ENCODE data around the gene DOCK3.
"Not testable (repeated sequence)": the region's sequence is repeated elsewhere in the genome, so short reads cannot be mapped to it uniquely, and the experiment has no call there.

The DOCK3 gene

GRCh38 chr3:50786631-50787030, 111.9 kb downstream of the DOCK3 start:
- TF ChIP-seq CTCF (IDR thresholded peaks at IDR 0.05; ENCODE audit: borderline replicate concordance, control extremely low read depth, extremely low read depth, insufficient read depth, missing control alignments): no peak
- in situ Hi-C loops (cut with MboI; ENCODE audit: low sequenced_read_pairs, unreplicated experiment): no loop called here

GRCh38 chr3:50790894-50791293, 116.2 kb downstream of the DOCK3 start:
- in situ Hi-C loops (cut with MboI; ENCODE audit: low sequenced_read_pairs, unreplicated experiment); DNase-seq (ENCODE audit: low spot score): not testable (repeated sequence)

More at GRCh38 chr3:50786631-50787030, 111.9 kb downstream of the DOCK3 start:
- no peak for DNase-seq (ENCODE audit: low spot score)

- no peak for DNase-seq (ENCODE audit: low spot score)
- in situ Hi-C loops (cut with MboI; ENCODE audit: low sequenced_read_pairs, unreplicated experiment): no loop called here
- no peak for TF ChIP-seq CTCF (IDR thresholded peaks at IDR 0.05; ENCODE audit: borderline replicate concordance, control extremely low read depth, extremely low read depth, insufficient read depth, missing control alignments)
These were observed 117.8 kb downstream of the DOCK3 start for GRCh38 chr3:50792568-50792967.

GRCh38 chr3:50803805-50804204, 129.1 kb downstream of the DOCK3 start:
- in situ Hi-C loops (cut with MboI; ENCODE audit: low sequenced_read_pairs, unreplicated experiment); DNase-seq (ENCODE audit: low spot score): not testable (repeated sequence)

GRCh38 chr3:50804376-50804775, 129.6 kb downstream of the DOCK3 start:
- in situ Hi-C loops (cut with MboI; ENCODE audit: low sequenced_read_pairs, unreplicated experiment); DNase-seq (ENCODE audit: low spot score): not testable (repeated sequence)

- TF ChIP-seq CTCF (IDR thresholded peaks at IDR 0.05; ENCODE audit: borderline replicate concordance, control extremely low read depth, extremely low read depth, insufficient read depth, missing control alignments): no peak
- in situ Hi-C loops (cut with MboI; ENCODE audit: low sequenced_read_pairs, unreplicated experiment): no loop called here
- DNase-seq (ENCODE audit: low spot score): no peak
These were observed 130.6 kb downstream of the DOCK3 start for GRCh38 chr3:50805321-50805720.

GRCh38 chr3:50806031-50806430, 131.3 kb downstream of the DOCK3 start:
- DNase-seq (ENCODE audit: low spot score): no peak
- no peak for TF ChIP-seq CTCF (IDR thresholded peaks at IDR 0.05; ENCODE audit: borderline replicate concordance, control extremely low read depth, extremely low read depth, insufficient read depth, missing control alignments)
- in situ Hi-C loops (cut with MboI; ENCODE audit: low sequenced_read_pairs, unreplicated experiment): no loop called here

GRCh38 chr3:50806806-50807205, 132.1 kb downstream of the DOCK3 start:
- no peak for TF ChIP-seq CTCF (IDR thresholded peaks at IDR 0.05; ENCODE audit: borderline replicate concordance, control extremely low read depth, extremely low read depth, insufficient read depth, missing control alignments)
- DNase-seq (ENCODE audit: low spot score): no peak
- in situ Hi-C loops (cut with MboI; ENCODE audit: low sequenced_read_pairs, unreplicated experiment): no loop called here
